Pancreas (tissue), 10 donors: ENCODE data around the gene GUCY2D. TPM values are rescaled to one million over a fixed set of nuclear protein-coding genes. Genes with fewer than 3 reads are reported as not detected.

Experiments used
- ATAC-seq, 4 donors: fragments of 200-7000 bp; cut with Tn5 transposase; one replicate each; pipeline versions ENCODE4 v1.8.0 to v1.9.1; 2020; ENCODE audit warnings: mild to moderate bottlenecking in 4 of 4, moderate library complexity in 4 of 4
- DNase-seq, 6 donors: peaks; one replicate each; pipeline ENCODE4 v3.0.0-alpha.2; 2020
- FAIRE-seq: peaks from 2 replicates; lab custom pipeline; 2012; peaks lifted over from hg19 to GRCh38; lab: Jason Lieb, UNC
- H3K27ac ChIP-seq, 4 donors: fragments of 200-600 bp; sonication (generic); 1 replicate in 3 of 4; 2 replicates in 1 of 4; pipeline versions ENCODE4 v1.5.0 to v1.8.0; 2020
- H3K27me3 ChIP-seq, 4 donors: fragments of 200-600 bp; one replicate each; pipeline ENCODE4 v1.8.0; 2021
- H3K36me3 ChIP-seq, 3 donors: fragments of 200-600 bp; sonication (generic) in 1 of 3; one replicate each; pipeline versions ENCODE4 v1.5.0 to v1.8.0; 2020 to 2021
- H3K4me1 ChIP-seq, 3 donors: fragments of 200-600 bp; one replicate each; pipeline ENCODE4 v1.8.0; 2021
- H3K4me3 ChIP-seq, 4 donors: fragments of 200-600 bp; sonication (generic) in 2 of 4; one replicate each; pipeline versions ENCODE4 v1.5.0 to v1.8.0; 2020 to 2021
- H3K9me3 ChIP-seq, 4 donors: fragments of 200-600 bp; one replicate each; pipeline ENCODE4 v1.8.0; 2021
- CTCF ChIP-seq, 4 donors: fragments of 200-600 bp; sonication (generic) in 3 of 4; IDR thresholded peaks; one replicate each; pipeline versions ENCODE4 v1.5.0 to v1.8.0; 2021; ENCODE audit warnings: antibody characterized with exemption in 4 of 4
- WGBS, 2 donors: extraction: QIAGEN DNeasy Blood & Tissue Kit; methylation state at CpG; one replicate each; pipeline ENCODE4 v1.1.7; 2013; 5-methylcytosine and 5-hydroxymethylcytosine counted together
- intact Hi-C, 3 donors: fragments of 100-400 bp; cut with DNase I; formaldehyde crosslinking; loops; one replicate each; pipeline versions ENCODE4 v1.11.1 to v1.14.2; 2022
- polyA plus RNA-seq, 2 donors: library from polyadenylated mRNA; stranded (reverse); fragments of 200-250 nt; gene quantifications; one replicate each; pipeline ENCODE4 v1.2.3, GENCODE V29; 2013
- total RNA-seq, 6 donors: library from RNA; stranded (reverse); fragmentation: NEBNext Ultra II Directional in 4 of 6; extraction: Animal tissue kit (Norgen Biotek cat#: 25700) in 4 of 6; gene quantifications; one replicate each; pipeline versions ENCODE4 v1.2.1 to v1.2.4, GENCODE V29; 2021 to 2023
- donor health status: healthy with polysubstance abuse.
- donor health status: DM: no; HTN: no; CAD: no; lungs with moderate emphysema.
- donor health status: DM: no; HTN: no; CAD: no.
- donor health status: control.
- donor health status: control.
- donor health status: Bipolar disorder and iron deficiency.
- donor health status: DM: yes; HTN: yes; CAD: no.
- donor health status: DM: no; HTN: no; CAD: no.
- donor health status: DM: no; HTN: no; CAD: no.
- donor health status: DM: yes; HTN: yes; CAD: no.

The GUCY2D gene
- total and polyA plus RNA-seq, 8 donors, result 0.02 to 0.47 (median 0.23) TPM; not detected in 2

DNA sequence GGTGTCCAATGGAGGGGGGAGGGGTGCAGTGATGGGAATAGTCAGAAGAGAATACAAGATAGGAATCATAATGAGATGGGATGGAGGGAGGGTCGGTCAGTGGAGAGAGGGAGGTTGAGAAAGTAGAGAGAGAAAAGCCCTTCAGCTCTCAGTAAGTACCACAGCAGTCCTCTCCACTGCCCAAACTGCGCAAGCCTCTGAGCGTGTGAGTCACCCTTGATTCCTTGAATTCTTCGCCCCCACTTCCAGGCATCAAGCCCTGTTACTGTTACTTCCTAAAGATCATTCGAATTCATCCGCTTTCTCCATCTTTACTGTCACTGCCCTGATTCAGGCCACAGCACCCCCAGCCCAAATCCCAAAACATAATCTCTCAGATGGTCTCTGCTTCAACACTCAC lies 2.5 kb downstream of the GUCY2D start:
- TF ChIP-seq CTCF (IDR thresholded peaks at IDR 0.05), result no peak
- peaks cover 0 to 6% (median 0%) of the 10 kb centered on the region in 3 donors for H3K4me1 ChIP-seq
- ATAC-seq (no peak), FAIRE-seq (no peak), DNase-seq (no peak)
- no peak overlapping the region for H3K4me3 ChIP-seq
- no peaks in the 10 kb centered on the region for H3K36me3 ChIP-seq
- H3K27me3 ChIP-seq, result peaks cover 0 to 5% (median 2%) of the 10 kb centered on the region in 4 donors
- intact Hi-C loops, result loop anchor here in 1 of 3 donors (10.0 kb wide), 1 partner anchor 50 kb away; no protein-coding TSS in a partner anchor
- no peak overlapping the region for H3K27ac ChIP-seq
- H3K9me3 ChIP-seq, result no peaks in the 10 kb centered on the region
- WGBS, 2 donors, result 84 to 90% methylated on average over 6 of the region's 6 CpGs

- WGBS, 2 donors, result 89 to 92% methylated on average over 1 of the region's 1 CpG
- DNase-seq, result no peak
- TF ChIP-seq CTCF (IDR thresholded peaks at IDR 0.05), result no peak
- no peak overlapping the region for H3K27ac ChIP-seq
- ATAC-seq, result no peak
- H3K27me3 ChIP-seq, result peaks cover 0 to 5% (median 2%) of the 10 kb centered on the region in 4 donors
- no peak overlapping the region for H3K4me3 ChIP-seq
- H3K4me1 ChIP-seq, result peaks cover 0 to 6% (median 0%) of the 10 kb centered on the region in 3 donors
- FAIRE-seq, result no peak
- intact Hi-C loops, result loop anchor here in 1 of 3 donors (10.0 kb wide), 1 partner anchor 49 kb away; no protein-coding TSS in a partner anchor
- no peaks in the 10 kb centered on the region for H3K9me3 ChIP-seq
- H3K36me3 ChIP-seq, result no peaks in the 10 kb centered on the region
These were observed 2.9 kb downstream of the GUCY2D start for GRCh38 chr17:8005357-8005756.

- no peak for TF ChIP-seq CTCF (IDR thresholded peaks at IDR 0.05)
- no peak overlapping the region for H3K27ac ChIP-seq
- peaks cover 0 to 5% (median 2%) of the 10 kb centered on the region in 4 donors for H3K27me3 ChIP-seq
- intact Hi-C loops, result loop anchor here in 1 of 3 donors (10.0 kb wide), 1 partner anchor 49 kb away; no protein-coding TSS in a partner anchor
- no peak overlapping the region for H3K4me3 ChIP-seq
- no peaks in the 10 kb centered on the region for H3K36me3 ChIP-seq
- no peak for FAIRE-seq
- ATAC-seq, result no peak
- DNase-seq, result no peak
- H3K9me3 ChIP-seq, result no peaks in the 10 kb centered on the region
- H3K4me1 ChIP-seq, result peaks cover 0 to 6% (median 0%) of the 10 kb centered on the region in 3 donors
- 86 to 87% methylated on average over 29 to 30 of the region's 30 CpGs for WGBS, 2 donors
These were observed 3.7 kb downstream of the GUCY2D start for GRCh38 chr17:8005967-8006730.

DNA sequence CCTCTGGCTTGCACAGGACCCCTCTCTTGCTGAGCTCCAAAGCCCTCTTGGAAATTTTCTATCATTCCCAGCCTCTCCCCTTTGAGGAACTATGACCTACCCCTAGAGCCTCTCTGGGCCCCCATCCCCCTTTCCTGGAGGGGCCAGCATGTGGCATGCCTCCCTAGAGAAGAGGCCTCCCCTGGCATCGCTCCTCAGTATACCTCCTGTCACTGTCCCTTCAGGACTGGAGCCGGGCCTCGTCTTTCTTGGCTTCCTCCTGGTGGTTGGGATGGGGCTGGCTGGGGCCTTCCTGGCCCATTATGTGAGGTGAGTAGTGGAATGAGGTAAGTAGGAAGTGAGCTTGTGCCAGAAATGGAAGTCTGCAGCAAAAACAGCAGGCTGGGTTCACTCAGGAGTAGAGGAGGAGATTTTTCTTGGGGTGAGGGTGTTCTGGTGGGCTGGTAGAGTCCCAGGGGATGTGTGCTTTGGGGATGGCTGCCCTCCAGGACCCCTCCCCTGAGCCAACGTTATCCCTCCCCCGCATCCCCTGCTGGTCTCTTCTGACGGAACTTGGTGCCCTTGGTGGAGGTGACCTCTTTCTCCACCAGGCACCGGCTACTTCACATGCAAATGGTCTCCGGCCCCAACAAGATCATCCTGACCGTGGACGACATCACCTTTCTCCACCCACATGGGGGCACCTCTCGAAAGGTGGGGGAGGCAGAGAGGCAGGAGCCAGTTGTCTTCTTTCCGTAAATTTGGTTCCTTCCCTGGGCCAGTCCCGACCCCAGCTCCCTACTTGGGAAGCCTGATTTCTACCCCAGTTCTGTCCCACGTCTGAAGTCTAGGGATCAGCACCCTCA lies 4.6 kb downstream of the GUCY2D start:
- ATAC-seq, result no peak
- Histone ChIP-seq H3K4me3 (no peak overlapping the region), H3K36me3 (no peaks in the 10 kb centered on the region), H3K4me1 (peaks cover 0 to 6% (median 0%) of the 10 kb centered on the region in 3 donors), H3K9me3 (no peaks in the 10 kb centered on the region), H3K27ac (no peak overlapping the region), H3K27me3 (peaks cover 0 to 5% (median 2%) of the 10 kb centered on the region in 4 donors)
- TF ChIP-seq CTCF (IDR thresholded peaks at IDR 0.05), result no peak
- intact Hi-C loops, result loop anchor here in 1 of 3 donors (10.0 kb wide), 1 partner anchor 48 kb away; no protein-coding TSS in a partner anchor
- no peak for DNase-seq
- no peak for FAIRE-seq
- WGBS, 2 donors, result 59 to 69% methylated on average over 14 of the region's 14 CpGs
